Measurements from ENCODE around the gene DUSP15.
"Not testable (repeated sequence)": the region's sequence is repeated elsewhere in the genome, so short reads cannot be mapped to it uniquely, and the experiment has no call there.

The DUSP15 gene

GRCh38 chr20:31833931-31834521 lies 36.3 kb downstream of the DUSP15 start:
- H3K9me3 ChIP-seq (replicated peaks; ENCODE audit: low read length): no peaks in the 10 kb centered on the region
- peaks cover 31% of the 10 kb centered on the region for H3K4me1 ChIP-seq (ENCODE audit: control insufficient read depth, insufficient read depth, low read length)
- H3K9ac ChIP-seq (ENCODE audit: low read depth, low read length): no peak overlapping the region
- H3K36me3 ChIP-seq (ENCODE audit: insufficient read depth, low read length): no peaks in the 10 kb centered on the region
- no peak overlapping the region for H3K4me3 ChIP-seq (ENCODE audit: low read length)
- H3K27me3 ChIP-seq (ENCODE audit: control insufficient read depth, insufficient read depth, low read length): peaks cover 6% of the 10 kb centered on the region
- H3K4me2 ChIP-seq (ENCODE audit: low read length): no peak overlapping the region

GRCh38 chr20:31833130-31833930 lies 37.0 kb downstream of the DUSP15 start:
- Histone ChIP-seq H3K27me3 (ENCODE audit: control insufficient read depth, insufficient read depth, low read length) (peaks cover 10% of the 10 kb centered on the region), H3K9me3 (replicated peaks; ENCODE audit: low read length) (no peaks in the 10 kb centered on the region), H3K4me2 (ENCODE audit: low read length) (no peak overlapping the region), H3K36me3 (ENCODE audit: insufficient read depth, low read length) (no peaks in the 10 kb centered on the region), H3K9ac (ENCODE audit: low read depth, low read length) (no peak overlapping the region), H3K4me1 (ENCODE audit: control insufficient read depth, insufficient read depth, low read length) (peaks cover 31% of the 10 kb centered on the region), H3K4me3 (ENCODE audit: low read length) (no peak overlapping the region)

- peaks cover 16% of the 10 kb centered on the region for H3K4me1 ChIP-seq (ENCODE audit: control insufficient read depth, insufficient read depth, low read length)
- no peak overlapping the region for H3K9ac ChIP-seq (ENCODE audit: low read depth, low read length)
- no peaks in the 10 kb centered on the region for H3K36me3 ChIP-seq (ENCODE audit: insufficient read depth, low read length)
- no peaks in the 10 kb centered on the region for H3K9me3 ChIP-seq (replicated peaks; ENCODE audit: low read length)
- no peak overlapping the region for H3K4me3 ChIP-seq (ENCODE audit: low read length)
- H3K4me2 ChIP-seq (ENCODE audit: low read length): no peak overlapping the region
- H3K27me3 ChIP-seq (ENCODE audit: control insufficient read depth, insufficient read depth, low read length): peaks cover 11% of the 10 kb centered on the region
Measured at GRCh38 chr20:31831771-31832306, 38.5 kb downstream of the DUSP15 start.

- Histone ChIP-seq H3K4me1 (ENCODE audit: control insufficient read depth, insufficient read depth, low read length) (peaks cover 10% of the 10 kb centered on the region), H3K9ac (ENCODE audit: low read depth, low read length) (no peak overlapping the region), H3K9me3 (replicated peaks; ENCODE audit: low read length) (no peaks in the 10 kb centered on the region), H3K4me2 (ENCODE audit: low read length) (no peak overlapping the region), H3K27me3 (ENCODE audit: control insufficient read depth, insufficient read depth, low read length) (peaks cover 14% of the 10 kb centered on the region), H3K36me3 (ENCODE audit: insufficient read depth, low read length) (no peaks in the 10 kb centered on the region), H3K4me3 (ENCODE audit: low read length) (no peak overlapping the region)
Measured at GRCh38 chr20:31831211-31831610, 39.1 kb downstream of the DUSP15 start.

GRCh38 chr20:31830406-31830981 lies 39.8 kb downstream of the DUSP15 start:
- H3K36me3 ChIP-seq (ENCODE audit: insufficient read depth, low read length): no peaks in the 10 kb centered on the region
- no peak overlapping the region for H3K4me2 ChIP-seq (ENCODE audit: low read length)
- H3K9me3 ChIP-seq (replicated peaks; ENCODE audit: low read length): no peaks in the 10 kb centered on the region
- no peak overlapping the region for H3K4me3 ChIP-seq (ENCODE audit: low read length)
- H3K27me3 ChIP-seq (ENCODE audit: control insufficient read depth, insufficient read depth, low read length): peaks cover 14% of the 10 kb centered on the region
- no peak overlapping the region for H3K9ac ChIP-seq (ENCODE audit: low read depth, low read length)
- H3K4me1 ChIP-seq (ENCODE audit: control insufficient read depth, insufficient read depth, low read length): peaks cover 3% of the 10 kb centered on the region

- Histone ChIP-seq H3K9me3 (replicated peaks; ENCODE audit: low read length) (no peaks in the 10 kb centered on the region), H3K4me2 (ENCODE audit: low read length) (no peak overlapping the region), H3K27me3 (ENCODE audit: control insufficient read depth, insufficient read depth, low read length) (peaks cover 14% of the 10 kb centered on the region), H3K4me1 (ENCODE audit: control insufficient read depth, insufficient read depth, low read length) (no peaks in the 10 kb centered on the region), H3K4me3 (ENCODE audit: low read length) (no peak overlapping the region), H3K9ac (ENCODE audit: low read depth, low read length) (no peak overlapping the region), H3K36me3 (ENCODE audit: insufficient read depth, low read length) (no peaks in the 10 kb centered on the region)
Measured at GRCh38 chr20:31829731-31830130, 40.6 kb downstream of the DUSP15 start.

GRCh38 chr20:31828016-31828415 lies 42.3 kb downstream of the DUSP15 start:
- H3K4me3 ChIP-seq (ENCODE audit: low read length); H3K4me2 ChIP-seq (ENCODE audit: low read length); H3K4me1 ChIP-seq (ENCODE audit: control insufficient read depth, insufficient read depth, low read length); H3K9ac ChIP-seq (ENCODE audit: low read depth, low read length); H3K9me3 ChIP-seq (replicated peaks; ENCODE audit: low read length); H3K36me3 ChIP-seq (ENCODE audit: insufficient read depth, low read length): not testable (repeated sequence)
- H3K27me3 ChIP-seq (ENCODE audit: control insufficient read depth, insufficient read depth, low read length): peaks cover 11% of the 10 kb centered on the region

- Histone ChIP-seq H3K4me2 (ENCODE audit: low read length) (no peak overlapping the region), H3K4me3 (ENCODE audit: low read length) (no peak overlapping the region), H3K4me1 (ENCODE audit: control insufficient read depth, insufficient read depth, low read length) (peaks cover 6% of the 10 kb centered on the region), H3K27me3 (ENCODE audit: control insufficient read depth, insufficient read depth, low read length) (peaks cover 11% of the 10 kb centered on the region), H3K36me3 (ENCODE audit: insufficient read depth, low read length) (no peaks in the 10 kb centered on the region), H3K9ac (ENCODE audit: low read depth, low read length) (no peak overlapping the region), H3K9me3 (replicated peaks; ENCODE audit: low read length) (no peaks in the 10 kb centered on the region)
Measured at GRCh38 chr20:31827059-31827458, 43.3 kb downstream of the DUSP15 start.

GRCh38 chr20:31826074-31826473 lies 44.3 kb downstream of the DUSP15 start:
- Histone ChIP-seq H3K9me3 (replicated peaks; ENCODE audit: low read length) (no peaks in the 10 kb centered on the region), H3K4me2 (ENCODE audit: low read length) (no peak overlapping the region), H3K9ac (ENCODE audit: low read depth, low read length) (no peak overlapping the region), H3K4me1 (ENCODE audit: control insufficient read depth, insufficient read depth, low read length) (peaks cover 6% of the 10 kb centered on the region), H3K4me3 (ENCODE audit: low read length) (no peak overlapping the region), H3K36me3 (ENCODE audit: insufficient read depth, low read length) (no peaks in the 10 kb centered on the region), H3K27me3 (ENCODE audit: control insufficient read depth, insufficient read depth, low read length) (peaks cover 11% of the 10 kb centered on the region)

GRCh38 chr20:31824554-31825313 lies 45.6 kb downstream of the DUSP15 start:
- H3K9ac ChIP-seq (ENCODE audit: low read depth, low read length): no peak overlapping the region
- no peaks in the 10 kb centered on the region for H3K36me3 ChIP-seq (ENCODE audit: insufficient read depth, low read length)
- H3K4me2 ChIP-seq (ENCODE audit: low read length): no peak overlapping the region
- peaks cover 11% of the 10 kb centered on the region for H3K27me3 ChIP-seq (ENCODE audit: control insufficient read depth, insufficient read depth, low read length)
- no peaks in the 10 kb centered on the region for H3K9me3 ChIP-seq (replicated peaks; ENCODE audit: low read length)
- H3K4me3 ChIP-seq (ENCODE audit: low read length): no peak overlapping the region
- peaks cover 6% of the 10 kb centered on the region for H3K4me1 ChIP-seq (ENCODE audit: control insufficient read depth, insufficient read depth, low read length)

- Histone ChIP-seq H3K36me3 (ENCODE audit: insufficient read depth, low read length) (no peaks in the 10 kb centered on the region), H3K4me3 (ENCODE audit: low read length) (no peak overlapping the region), H3K4me2 (ENCODE audit: low read length) (no peak overlapping the region), H3K27me3 (ENCODE audit: control insufficient read depth, insufficient read depth, low read length) (peaks cover 11% of the 10 kb centered on the region), H3K9ac (ENCODE audit: low read depth, low read length) (no peak overlapping the region), H3K4me1 (ENCODE audit: control insufficient read depth, insufficient read depth, low read length) (peaks cover 6% of the 10 kb centered on the region), H3K9me3 (replicated peaks; ENCODE audit: low read length) (no peaks in the 10 kb centered on the region)
Measured at GRCh38 chr20:31824125-31824485, 46.2 kb downstream of the DUSP15 start.

Measured in skeletal muscle satellite cell (primary cell).